Stomach (tissue), 9 donors: ENCODE measurements around the gene ERC1. TPM values are rescaled to one million over a fixed set of nuclear protein-coding genes. Genes with fewer than 3 reads are reported as not detected.

Source experiments
- DNase-seq, 2 donors: peaks; one replicate each; pipeline versions ENCODE4 v3.0.0 to v3.0.0-alpha.2; 2013 to 2019
- H3K27ac ChIP-seq, 5 donors: fragments of 200-600 bp in 4 of 5; sonication (generic) in 4 of 5; one replicate each; pipeline ENCODE4 v1.5.1; 2013 to 2019; ENCODE audit warnings: mild to moderate bottlenecking in 1 of 5, moderate library complexity in 1 of 5
- H3K27me3 ChIP-seq, 3 donors: fragments of 200-600 bp; sonication (generic); one replicate each; pipeline ENCODE4 v1.5.1; 2017 to 2019; ENCODE audit warnings: mixed run types in 1 of 3
- H3K36me3 ChIP-seq, 4 donors: fragments of 200-600 bp; sonication (generic); 1 replicate in 3 of 4; 2 replicates in 1 of 4; pipeline ENCODE4 v1.5.1; 2016 to 2019
- H3K4me1 ChIP-seq, 4 donors: fragments of 200-600 bp; sonication (generic); one replicate each; pipeline ENCODE4 v1.5.1; 2016 to 2019
- H3K4me3 ChIP-seq, 4 donors: fragments of 200-600 bp; sonication (generic) in 3 of 4; one replicate each; pipeline ENCODE4 v1.5.1; 2016 to 2019; ENCODE audit warnings: mild to moderate bottlenecking in 1 of 4
- H3K9me3 ChIP-seq, 4 donors: fragments of 200-600 bp; sonication (generic); one replicate each; pipeline ENCODE4 v1.5.1; 2016 to 2019
- CTCF ChIP-seq, 7 experiments: fragments of 450-650 bp in 4 of 7; fragments of 200-600 bp in 3 of 7; sonication (generic) in 3 of 7; IDR thresholded peaks; one replicate each; pipeline ENCODE4 v1.5.1; 2016 to 2019; ENCODE audit warnings: antibody characterized with exemption in 7 of 7, control low read depth in 2 of 7, mild to moderate bottlenecking in 1 of 7
- EP300 ChIP-seq: sonication (generic); formaldehyde crosslinking; IDR thresholded peaks from one replicate; pipeline ENCODE4 v1.6.1; 2017; ENCODE audit warnings: antibody characterized with exemption
- POLR2A ChIP-seq, 4 donors: fragments of 450-650 bp; IDR thresholded peaks; one replicate each; pipeline ENCODE4 v1.6.1; 2016; ENCODE audit warnings: antibody characterized with exemption in 4 of 4, control low read depth in 2 of 4, mild to moderate bottlenecking in 1 of 4, moderate library complexity in 1 of 4
- POLR2AphosphoS5 ChIP-seq, 3 donors: sonication (generic); formaldehyde crosslinking; IDR thresholded peaks; one replicate each; pipeline ENCODE4 v1.6.1; 2016; ENCODE audit warnings: antibody characterized with exemption in 3 of 3
- WGBS, 5 donors: extraction: QIAGEN DNeasy Blood & Tissue Kit in 3 of 5; methylation state at CpG; one replicate each; pipeline versions ENCODE4 v1.1.5 to v1.1.7; 2013 to 2018; 5-methylcytosine and 5-hydroxymethylcytosine counted together
- intact Hi-C: fragments of 100-400 bp; cut with DNase I; formaldehyde crosslinking; loops from one replicate; pipeline ENCODE4 v1.15.1; 2023; ENCODE audit warnings: low total_unique reads
- polyA plus RNA-seq, 3 donors: library from polyadenylated mRNA; stranded (reverse); fragments of 200-250 nt; gene quantifications; one replicate each; pipeline ENCODE4 v1.2.3, GENCODE V29; 2013
- total RNA-seq, 5 donors: library from RNA; depleted of rRNA; stranded (reverse); fragments of >200 nt; gene quantifications; one replicate each; pipeline versions ENCODE4 v1.1.0 to v1.2.3, GENCODE V29; 2014 to 2016
- donor health status: healthy with polysubstance abuse.
- donor health status: Bipolar disorder and iron deficiency.
- donor health status: healthy.

The ERC1 gene
- total and polyA plus RNA-seq, 8 donors, result 3.8 to 69.4 (median 51.6) TPM

GRCh38 chr12:1326258-1326657, 335.2 kb downstream of the ERC1 start:
- no peak for DNase-seq
- WGBS, 5 donors, result 83 to 87% (median 85%) methylated on average over 2 of the region's 2 CpGs
- Histone ChIP-seq H3K27me3 (no peaks in the 10 kb centered on the region), H3K9me3 (no peaks in the 10 kb centered on the region), H3K4me1 (peaks cover 0 to 5% (median 2%) of the 10 kb centered on the region in 4 donors), H3K27ac (no peak overlapping the region), H3K36me3 (no peaks in the 10 kb centered on the region), H3K4me3 (no peak overlapping the region)
- TF ChIP-seq EP300 (no peak), POLR2AphosphoS5 (IDR thresholded peaks at IDR 0.05) (no peak), POLR2A (IDR thresholded peaks at IDR 0.05) (no peak)
- intact Hi-C loops, result no loop called here

GRCh38 chr12:1328391-1328790, 337.4 kb downstream of the ERC1 start:
- DNase-seq, result peak in 1 of 2 donors; percentile 28
- Histone ChIP-seq H3K27ac (no peak overlapping the region), H3K4me3 (no peak overlapping the region), H3K4me1 (peaks cover 0 to 9% (median 6%) of the 10 kb centered on the region in 4 donors), H3K36me3 (no peaks in the 10 kb centered on the region), H3K9me3 (no peaks in the 10 kb centered on the region), H3K27me3 (no peaks in the 10 kb centered on the region)
- intact Hi-C loops, result no loop called here
- WGBS, 5 donors, result 86 to 89% (median 87%) methylated on average over 8 of the region's 8 CpGs
- TF ChIP-seq POLR2A (IDR thresholded peaks at IDR 0.05) (no peak), EP300 (no peak), POLR2AphosphoS5 (IDR thresholded peaks at IDR 0.05) (no peak), CTCF (IDR thresholded peaks at IDR 0.05) (no peak)

- intact Hi-C loops, result no loop called here
- no peaks in the 10 kb centered on the region for H3K36me3 ChIP-seq
- H3K4me3 ChIP-seq, result no peak overlapping the region
- no peaks in the 10 kb centered on the region for H3K9me3 ChIP-seq
- TF ChIP-seq POLR2AphosphoS5 (IDR thresholded peaks at IDR 0.05), result no peak
- TF ChIP-seq CTCF (IDR thresholded peaks at IDR 0.05), result no peak
- no peak for TF ChIP-seq EP300
- TF ChIP-seq POLR2A (IDR thresholded peaks at IDR 0.05), result no peak
- no peak for DNase-seq
- no peak overlapping the region for H3K27ac ChIP-seq
- peaks cover 0 to 9% (median 6%) of the 10 kb centered on the region in 4 donors for H3K4me1 ChIP-seq
- no peaks in the 10 kb centered on the region for H3K27me3 ChIP-seq
- 80 to 93% (median 87%) methylated on average over 2 of the region's 2 CpGs for whole genome bisulfite sequencing, 5 donors
Observed at GRCh38 chr12:1329784-1330476, 338.9 kb downstream of the ERC1 start.

DNA sequence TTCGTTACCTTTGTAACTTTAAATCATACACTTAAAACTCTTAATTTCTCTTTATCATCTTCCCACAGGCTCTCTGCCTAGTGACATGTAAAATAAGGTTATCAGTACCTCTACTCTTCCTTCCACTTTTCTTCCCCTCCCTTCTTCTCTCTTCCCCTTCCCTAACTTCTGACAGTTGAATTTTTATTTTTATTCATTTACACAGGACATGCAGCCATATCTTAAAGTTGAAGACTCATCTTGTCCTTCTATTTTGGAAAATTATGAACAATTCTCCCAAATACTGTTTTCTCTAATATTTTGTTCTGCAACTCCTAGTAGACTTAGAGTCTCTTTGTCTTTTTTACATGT, 339.4 kb downstream of the ERC1 start:
- 93 to 100% (median 95%) methylated on average over 1 of the region's 1 CpG for WGBS, 5 donors
- Histone ChIP-seq H3K4me3 (no peak overlapping the region), H3K27me3 (no peaks in the 10 kb centered on the region), H3K27ac (no peak overlapping the region), H3K4me1 (peaks cover 0 to 9% (median 6%) of the 10 kb centered on the region in 4 donors), H3K9me3 (no peaks in the 10 kb centered on the region), H3K36me3 (no peaks in the 10 kb centered on the region)
- TF ChIP-seq CTCF (IDR thresholded peaks at IDR 0.05), result no peak
- no peak for TF ChIP-seq EP300
- no peak for TF ChIP-seq POLR2A (IDR thresholded peaks at IDR 0.05)
- no peak for TF ChIP-seq POLR2AphosphoS5 (IDR thresholded peaks at IDR 0.05)
- no peak for DNase-seq
- intact Hi-C loops, result no loop called here

- H3K27ac ChIP-seq, result no peak overlapping the region
- WGBS, 5 donors, result 29 to 47% (median 37%) methylated on average over 3 of the region's 3 CpGs
- H3K4me1 ChIP-seq, result peaks cover 0 to 7% (median 2%) of the 10 kb centered on the region in 4 donors
- no peaks in the 10 kb centered on the region for H3K27me3 ChIP-seq
- peak; percentile 33 to 83 for DNase-seq
- intact Hi-C loops, result no loop called here
- H3K36me3 ChIP-seq, result no peaks in the 10 kb centered on the region
- no peak for TF ChIP-seq POLR2A (IDR thresholded peaks at IDR 0.05)
- no peak for TF ChIP-seq EP300
- no peak for TF ChIP-seq POLR2AphosphoS5 (IDR thresholded peaks at IDR 0.05)
- TF ChIP-seq CTCF (IDR thresholded peaks at IDR 0.05), result no peak
- no peak overlapping the region for H3K4me3 ChIP-seq
- no peaks in the 10 kb centered on the region for H3K9me3 ChIP-seq
Observed at GRCh38 chr12:1332327-1332726, 341.3 kb downstream of the ERC1 start.
